Right lung (tissue), 5 donors: Measurements from ENCODE around the gene HOXD13. TPM values are rescaled to one million over a fixed set of nuclear protein-coding genes. Genes with fewer than 3 reads are reported as not detected.
A peak's percentile ranks its signal among the peaks of the same experiment; 100 is the strongest.

Experiments
- DNase-seq, 2 donors: peaks; one replicate each; pipeline ENCODE4 v3.0.0-alpha.2; 2013
- polyA plus RNA-seq, 5 donors: library from polyadenylated mRNA; unstranded; fragments of 120-200 nt; gene quantifications; one replicate each; pipeline versions ENCODE4 v1.2.1 to v1.2.3, GENCODE V29; 2013; ENCODE audit warnings: inconsistent platforms in 1 of 5, low replicate concordance in 1 of 5; ENCODE audit not compliant: insufficient read length in 5 of 5, insufficient read depth in 1 of 5

HOXD13 gene
- polyA plus RNA-seq, 5 donors = not detected

- no peak for DNase-seq
These were observed 12.7 kb downstream of the HOXD13 start for GRCh38 chr2:176105078-176105729.

DNA sequence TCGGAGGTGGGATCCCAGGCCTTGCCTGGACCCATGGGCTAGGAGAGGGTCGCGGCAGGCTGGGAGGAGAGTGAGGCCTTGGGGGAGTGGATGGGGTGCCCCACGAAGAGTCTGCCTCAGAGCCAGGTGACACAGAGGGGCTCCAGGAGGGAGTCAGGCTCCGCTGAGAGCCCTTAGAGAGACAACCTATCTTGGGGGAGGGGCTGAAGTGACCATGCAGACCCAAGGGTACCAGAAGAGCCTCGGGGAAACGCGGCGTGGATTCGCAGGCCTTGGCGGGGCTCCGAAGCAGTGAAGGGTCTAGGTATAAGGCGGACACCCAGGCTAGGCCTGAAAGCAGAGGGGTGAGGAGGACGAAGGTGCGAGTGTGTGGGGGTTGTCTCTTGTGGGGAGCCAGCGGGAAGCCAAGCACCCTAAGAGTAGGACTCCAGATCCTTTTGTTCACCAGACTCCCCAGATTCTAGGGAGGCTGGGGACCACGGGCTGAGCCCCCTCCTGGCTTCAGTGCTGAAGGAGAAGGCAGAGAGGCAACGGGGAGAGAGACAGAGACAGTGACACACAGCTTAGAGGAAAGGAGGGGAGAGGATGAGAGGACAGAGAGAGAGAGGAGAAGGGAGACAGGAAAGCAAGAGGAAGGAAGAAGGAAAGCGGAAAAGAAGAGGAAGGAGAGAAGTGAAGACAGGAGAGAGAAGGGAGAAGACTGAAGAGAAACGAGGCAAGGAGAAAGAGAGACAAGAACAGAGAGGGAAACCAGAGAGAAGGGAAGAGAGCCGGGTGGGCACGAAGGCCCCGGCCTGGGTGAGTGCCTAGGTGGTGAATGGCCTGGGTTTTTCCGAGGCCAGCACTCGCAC lies 13.4 kb downstream of the HOXD13 start:
- no peak for DNase-seq

GRCh38 chr2:176106581-176107539 lies 14.3 kb downstream of the HOXD13 start, which contains the start of gene HOXD11:
TSS of gene HOXD11 (plus strand) at chr2:176107280. CDS start at chr2:176107356, 76 bp downstream.
- no peak for DNase-seq

DNA sequence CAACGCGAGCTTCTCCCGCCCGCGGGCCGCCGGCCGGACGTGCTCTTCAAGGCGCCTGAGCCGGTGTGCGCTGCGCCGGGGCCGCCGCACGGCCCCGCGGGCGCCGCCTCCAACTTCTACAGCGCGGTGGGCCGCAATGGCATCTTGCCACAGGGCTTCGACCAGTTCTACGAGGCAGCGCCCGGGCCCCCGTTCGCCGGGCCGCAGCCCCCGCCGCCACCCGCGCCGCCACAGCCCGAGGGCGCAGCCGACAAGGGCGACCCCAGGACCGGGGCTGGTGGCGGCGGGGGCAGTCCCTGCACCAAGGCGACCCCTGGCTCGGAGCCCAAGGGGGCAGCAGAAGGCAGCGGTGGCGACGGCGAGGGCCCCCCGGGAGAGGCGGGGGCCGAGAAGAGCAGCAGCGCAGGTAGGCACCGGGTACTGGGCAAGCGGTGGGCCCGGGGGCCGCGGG lies 15.2 kb downstream of the HOXD13 start:
- DNase-seq = no peak

DNA sequence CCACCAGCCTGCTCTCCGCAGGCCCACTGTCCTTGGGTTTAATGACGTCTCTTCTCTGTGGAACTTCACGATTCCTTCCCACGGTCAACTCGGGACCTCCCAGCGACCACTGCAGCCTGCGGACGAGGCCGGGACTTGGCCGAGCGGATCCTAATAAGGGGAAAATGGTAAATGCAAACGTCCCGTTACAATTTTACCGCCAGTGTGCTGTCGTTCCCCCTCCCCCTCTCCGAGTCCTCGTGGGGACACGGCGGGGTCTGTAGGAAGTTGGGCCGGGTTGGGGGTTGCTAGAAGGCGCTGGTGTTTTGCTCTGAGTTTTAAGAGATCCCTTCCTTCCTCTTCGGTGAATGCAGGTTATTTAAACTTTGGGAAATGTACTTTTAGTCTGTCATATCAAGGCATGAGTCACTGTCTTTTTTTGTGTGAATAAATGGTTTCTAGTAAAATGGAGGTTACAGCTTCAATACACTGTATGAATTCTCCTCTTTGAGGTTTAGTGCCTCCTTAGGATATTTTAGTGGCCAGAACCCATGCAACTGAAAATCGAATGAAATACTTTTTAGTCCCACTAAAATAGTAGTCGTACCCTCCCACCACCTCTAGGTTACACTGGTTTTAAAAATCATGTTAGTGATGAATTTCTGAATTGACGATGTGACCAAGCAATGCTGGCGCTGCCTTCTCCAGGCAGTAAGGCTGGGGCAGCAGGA lies 16.8 kb downstream of the HOXD13 start:
- DNase-seq = no peak

- DNase-seq = no peak
These were observed 17.4 kb downstream of the HOXD13 start for GRCh38 chr2:176109946-176110345.

DNA sequence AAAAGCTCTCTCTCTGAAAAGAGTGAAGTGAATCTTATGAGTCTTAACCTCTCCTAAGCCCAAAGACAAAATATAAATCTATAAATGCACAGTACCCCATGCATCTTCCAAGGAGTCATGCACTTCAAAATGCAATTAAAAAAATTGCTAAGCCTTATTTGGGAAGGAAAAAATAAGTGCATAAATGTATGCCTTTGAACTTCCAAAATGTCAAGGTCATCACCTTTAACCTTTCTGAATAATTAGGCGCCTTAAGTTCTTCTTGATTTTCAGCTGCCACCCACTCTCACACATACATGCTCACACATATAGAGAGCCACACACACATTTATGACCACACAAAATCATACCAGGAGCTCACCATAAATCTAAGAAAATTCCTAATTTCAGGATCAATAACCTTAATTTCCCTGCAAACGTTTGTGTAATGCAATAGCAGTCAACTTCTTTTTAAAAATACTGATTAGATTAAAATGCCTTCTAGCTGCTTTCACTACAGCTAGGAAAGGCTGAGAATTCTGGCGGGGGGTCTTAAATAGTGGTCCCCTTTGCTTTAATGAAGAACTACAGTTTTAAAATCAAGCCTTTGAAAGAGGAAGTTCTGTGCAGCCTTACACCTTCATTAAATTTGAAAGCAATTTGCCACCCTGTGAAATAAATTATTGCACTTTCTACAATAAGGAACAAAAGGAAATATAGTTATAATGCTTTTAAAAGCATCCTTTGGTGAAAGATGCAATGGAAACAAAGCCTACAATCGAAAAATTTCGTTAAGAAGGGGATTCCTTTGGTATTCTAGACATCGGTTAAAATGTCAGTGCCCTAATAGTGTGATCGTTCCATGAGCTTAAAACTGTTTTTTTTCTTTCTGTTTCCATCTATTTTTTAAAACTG lies 18.1 kb downstream of the HOXD13 start:
- DNase-seq = no peak

DNA sequence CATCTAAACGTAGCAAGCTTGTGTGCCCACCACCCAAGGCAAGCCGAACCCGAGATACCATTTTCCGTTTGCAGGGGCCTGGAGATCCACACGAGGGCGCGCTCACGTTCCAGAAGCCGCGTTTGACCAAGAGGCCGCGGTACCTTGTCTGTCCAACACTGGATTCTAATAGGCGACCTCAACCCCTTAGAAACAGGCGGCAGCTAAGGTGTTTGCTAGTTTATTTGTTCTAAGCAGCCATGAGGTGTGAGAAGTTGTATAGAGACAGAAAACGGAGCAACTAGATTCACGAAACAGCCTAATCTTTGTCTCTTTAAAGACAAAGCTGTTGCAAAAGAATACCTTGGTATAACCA lies 18.8 kb downstream of the HOXD13 start:
- peak in 1 of 2 donors; percentile 51 for DNase-seq

DNA sequence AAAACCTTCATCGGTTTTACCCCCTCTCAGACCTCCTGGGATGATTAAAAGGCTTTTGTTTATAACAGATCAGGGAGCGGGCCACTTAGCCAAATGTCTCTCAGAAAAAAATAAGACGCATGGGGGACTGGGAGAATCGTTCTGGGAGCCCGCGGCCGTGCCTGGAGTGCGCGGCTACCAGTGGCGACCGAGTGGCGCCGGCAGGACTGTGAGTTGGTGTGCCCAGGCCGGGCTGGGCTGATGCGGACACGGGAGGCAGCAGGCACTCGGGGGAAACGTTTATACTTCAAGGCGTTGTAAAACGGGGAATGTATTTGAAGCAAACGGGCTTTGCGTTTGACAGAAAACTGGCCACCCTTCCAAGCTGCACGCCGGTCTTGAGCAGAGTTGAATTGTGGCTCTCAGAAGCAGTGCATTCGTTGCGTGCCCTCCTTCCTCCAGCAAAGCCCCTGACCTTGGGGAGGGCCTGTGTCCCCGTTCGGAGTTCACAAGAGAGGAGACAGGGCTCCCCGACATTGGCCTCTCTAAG lies 19.4 kb downstream of the HOXD13 start:
- DNase-seq = no peak

GRCh38 chr2:176112375-176113302 lies 20.1 kb downstream of the HOXD13 start:
- no peak for DNase-seq

- no peak for DNase-seq
These were observed 21.8 kb downstream of the HOXD13 start for GRCh38 chr2:176114120-176114929.

DNA sequence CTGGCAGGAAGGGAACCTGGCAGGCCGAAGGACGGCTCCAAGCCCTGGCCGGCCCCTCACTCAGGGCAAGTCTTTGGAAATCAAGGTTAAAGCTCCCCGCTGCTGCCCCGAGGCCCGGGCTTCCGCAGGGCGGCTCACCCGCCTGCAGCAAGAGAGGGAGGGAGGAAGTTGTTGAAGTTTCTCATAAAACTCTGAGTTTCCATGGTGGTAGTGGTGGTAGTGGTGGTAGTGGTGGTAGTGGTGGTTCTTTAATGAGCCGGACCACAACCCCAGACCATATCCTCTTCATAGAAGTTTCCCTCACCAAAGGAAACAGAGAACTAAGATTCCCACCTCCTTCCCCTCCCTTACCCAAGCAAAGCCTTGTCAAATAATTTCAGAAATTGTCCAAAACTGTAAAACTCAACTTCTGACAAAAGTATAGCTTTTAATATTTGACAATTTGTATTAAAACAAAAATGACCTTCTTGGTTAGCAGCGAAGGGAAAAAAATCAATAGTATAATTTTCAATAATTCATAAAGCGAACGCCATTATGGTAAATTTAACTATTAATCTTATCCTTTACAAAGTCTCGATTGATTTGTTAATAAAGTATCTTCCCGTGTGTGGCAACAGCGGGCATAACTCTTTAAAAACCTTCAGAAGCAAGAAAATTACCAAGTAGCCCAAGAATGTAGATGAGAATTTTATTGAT lies 22.6 kb downstream of the HOXD13 start:
- no peak for DNase-seq

GRCh38 chr2:176115883-176116813 lies 23.6 kb downstream of the HOXD13 start, which contains the start of gene HOXD10:
TSS of gene HOXD10 (plus strand) at chr2:176116778. CDS start at chr2:176116834, 56 bp downstream.
- DNase-seq = no peak

DNA sequence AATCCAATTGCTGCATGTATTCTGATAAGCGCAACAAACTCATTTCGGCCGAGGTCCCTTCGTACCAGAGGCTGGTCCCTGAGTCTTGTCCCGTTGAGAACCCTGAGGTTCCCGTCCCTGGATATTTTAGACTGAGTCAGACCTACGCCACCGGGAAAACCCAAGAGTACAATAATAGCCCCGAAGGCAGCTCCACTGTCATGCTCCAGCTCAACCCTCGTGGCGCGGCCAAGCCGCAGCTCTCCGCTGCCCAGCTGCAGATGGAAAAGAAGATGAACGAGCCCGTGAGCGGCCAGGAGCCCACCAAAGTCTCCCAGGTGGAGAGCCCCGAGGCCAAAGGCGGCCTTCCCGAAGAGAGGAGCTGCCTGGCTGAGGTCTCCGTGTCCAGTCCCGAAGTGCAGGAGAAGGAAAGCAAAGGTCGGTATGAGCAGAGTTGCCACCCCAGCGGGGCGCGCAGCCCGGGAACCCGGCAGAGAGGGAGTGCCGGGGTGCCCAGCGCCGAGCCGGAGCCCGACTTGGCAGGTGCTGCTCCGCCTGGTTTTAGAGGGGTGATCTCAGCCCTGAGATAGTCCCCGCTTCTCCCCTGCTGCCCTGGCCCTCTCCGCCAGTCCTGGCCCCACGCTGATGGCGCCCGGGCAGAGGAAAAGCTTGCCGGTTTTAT lies 24.8 kb downstream of the HOXD13 start:
- no peak for DNase-seq

- no peak for DNase-seq
These were observed 25.4 kb downstream of the HOXD13 start for GRCh38 chr2:176117823-176118371.
